Activated CD4-positive, CD25-positive, alpha-beta regulatory T cell treated with anti-CD3 and anti-CD28 coated beads, Interleukin-2, amount 50 U/mL, for 16 hours (primary cell): ENCODE measurements around the gene ZNF814.
"Not testable (repeated sequence)": the region's sequence is repeated elsewhere in the genome, so short reads cannot be mapped to it uniquely, and the experiment has no call there.

Experiments
- DNase-seq: peaks from one replicate; pipeline ENCODE4 v3.0.0-alpha.2; 2020; ENCODE audit warnings: low read depth, low spot score

Gene ZNF814

DNA sequence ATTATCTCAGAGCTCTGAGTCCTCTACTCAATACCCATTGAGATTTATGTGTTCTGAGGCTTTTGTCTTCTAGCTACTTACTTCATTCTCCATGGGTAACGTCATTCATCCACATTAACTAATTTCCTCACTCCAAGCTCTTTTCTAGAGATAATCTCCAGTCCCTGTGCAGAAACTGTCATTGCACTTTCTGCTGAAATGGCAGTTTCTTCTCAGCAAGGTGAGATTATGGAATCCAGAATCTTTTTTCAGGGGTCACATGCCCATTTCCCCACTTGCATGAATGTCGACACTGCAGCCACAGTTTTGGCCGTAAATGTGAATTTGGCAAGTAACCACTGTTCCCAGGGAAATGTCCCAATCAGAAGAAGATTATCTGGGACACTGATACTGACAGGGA, 26.5 kb downstream of the ZNF814 start:
- not testable (repeated sequence) for DNase-seq

DNA sequence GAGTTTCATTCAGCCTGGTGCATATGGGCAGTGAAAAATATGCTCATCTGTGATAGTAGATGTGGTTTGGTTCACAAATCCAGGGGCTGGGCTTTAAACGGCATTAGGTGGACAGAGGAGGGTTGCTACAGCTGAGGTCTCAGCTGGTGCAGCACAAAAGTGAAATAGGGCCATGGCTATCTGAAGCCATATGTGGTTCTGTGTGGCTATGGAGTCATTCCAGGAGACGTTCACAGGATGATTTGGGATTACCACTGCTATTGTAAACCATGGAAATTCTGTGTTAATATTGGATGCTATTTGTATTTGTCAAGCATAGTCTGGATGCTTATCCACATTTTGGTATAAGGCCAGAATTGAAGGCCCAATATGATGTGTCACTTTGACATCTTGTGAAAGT, 34.7 kb downstream of the ZNF814 start:
- DNase-seq = not testable (repeated sequence)

DNA sequence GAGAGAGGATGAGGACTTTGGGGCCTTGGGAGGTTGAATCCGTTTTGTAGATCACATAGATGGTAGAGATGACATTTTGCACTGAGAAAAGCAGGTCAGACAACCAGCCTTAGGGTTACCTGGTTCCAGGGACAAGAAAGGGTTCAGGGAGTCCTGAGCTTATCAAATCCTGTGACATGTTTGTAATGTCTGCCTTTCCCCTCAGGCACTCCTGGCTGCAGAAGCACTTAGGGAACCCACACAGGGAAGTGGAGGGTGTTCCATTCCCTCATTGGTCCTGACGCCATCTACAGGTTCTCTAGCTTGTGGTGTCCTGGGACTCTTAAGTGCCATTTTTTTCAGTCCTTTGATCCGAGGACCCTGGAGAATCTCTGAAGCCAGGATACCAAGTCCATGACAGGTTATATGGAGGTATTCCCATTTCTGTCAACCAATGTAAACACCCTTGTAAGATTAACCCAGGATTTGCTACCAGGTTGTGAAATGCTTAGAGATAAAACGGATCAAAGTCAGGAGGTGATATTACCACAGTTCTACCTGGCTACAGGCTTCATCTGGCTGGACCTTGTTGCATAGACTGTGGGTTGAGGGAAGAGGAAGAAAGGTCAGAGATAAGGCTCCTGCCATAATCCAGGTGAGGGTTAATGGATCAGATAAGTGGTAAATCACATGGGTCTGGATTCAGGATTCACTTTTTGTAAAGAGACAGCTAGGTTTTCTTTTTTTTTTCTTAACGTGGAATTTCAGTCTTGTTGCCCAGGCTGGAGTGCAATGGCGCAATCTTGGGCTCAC, 36.8 kb downstream of the ZNF814 start:
- DNase-seq = not testable (repeated sequence)

DNA sequence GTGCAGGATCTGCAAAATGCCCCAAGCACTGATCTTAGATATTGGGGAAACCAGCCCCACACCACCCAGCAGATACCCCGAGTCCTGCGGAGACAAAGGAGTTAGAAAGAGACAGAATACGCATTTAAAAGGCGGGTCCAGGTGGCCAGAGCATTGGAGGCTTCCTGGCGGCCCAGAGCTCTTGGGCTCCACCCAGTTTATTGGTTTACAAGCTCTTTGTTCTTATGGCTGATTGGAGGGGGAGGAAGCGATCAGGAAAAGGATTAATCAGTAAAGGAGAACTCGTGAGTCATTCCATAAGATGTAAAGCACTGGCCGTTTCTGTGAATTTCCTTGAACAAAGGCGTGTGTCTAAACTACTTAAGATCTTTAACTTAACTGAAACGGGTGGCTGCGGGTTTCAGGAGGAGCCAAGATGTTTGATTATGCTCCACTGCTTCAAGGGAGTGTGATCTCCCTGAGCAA, 38.3 kb downstream of the ZNF814 start:
- DNase-seq = no peak

DNA sequence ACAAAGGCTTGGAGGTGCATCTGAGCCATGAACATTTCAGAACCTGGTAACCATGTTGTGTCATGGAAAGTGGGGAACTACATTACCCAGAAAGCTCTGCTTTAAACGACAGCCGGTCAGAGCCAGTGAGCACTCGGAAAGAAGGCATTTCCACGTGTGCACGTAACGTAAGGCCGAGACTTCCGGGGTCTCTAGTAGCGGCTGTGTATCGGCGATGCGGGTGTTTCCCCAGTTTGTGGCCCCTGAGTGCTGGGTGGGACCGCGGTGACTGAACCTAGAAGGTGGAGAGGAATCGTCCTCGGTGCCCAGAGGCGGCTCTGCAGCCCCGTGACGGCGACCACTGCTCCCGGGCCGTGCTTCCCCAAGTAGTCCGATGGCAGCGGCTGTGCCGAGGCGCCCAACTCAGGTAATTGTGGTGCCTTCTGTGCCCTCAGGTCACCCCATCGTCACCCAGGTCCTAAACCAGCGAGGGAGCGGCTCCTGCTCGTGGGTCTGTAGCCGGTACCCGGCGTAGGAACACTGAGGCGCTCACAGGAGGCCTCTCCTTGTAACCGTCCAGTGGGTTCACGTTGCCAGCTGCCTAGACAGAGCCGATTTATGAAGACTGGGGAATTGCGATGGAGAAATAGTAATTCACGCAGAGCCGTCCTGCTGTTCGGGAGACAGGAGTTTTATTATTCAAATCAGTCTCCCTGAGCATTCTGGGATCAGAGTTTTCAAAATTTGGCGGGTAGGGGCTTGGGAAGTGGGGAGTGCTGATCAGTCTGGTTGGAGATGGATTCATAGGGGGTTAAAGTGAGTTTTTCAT, 39.0 kb downstream of the ZNF814 start, which contains the start of gene ZNF587:
Gene ZNF587 (plus strand): TSS at position 194 of the 808 bp plus-strand sequence. CDS start 180 bp downstream, at position 374.
- DNase-seq = peak; percentile 63

DNA sequence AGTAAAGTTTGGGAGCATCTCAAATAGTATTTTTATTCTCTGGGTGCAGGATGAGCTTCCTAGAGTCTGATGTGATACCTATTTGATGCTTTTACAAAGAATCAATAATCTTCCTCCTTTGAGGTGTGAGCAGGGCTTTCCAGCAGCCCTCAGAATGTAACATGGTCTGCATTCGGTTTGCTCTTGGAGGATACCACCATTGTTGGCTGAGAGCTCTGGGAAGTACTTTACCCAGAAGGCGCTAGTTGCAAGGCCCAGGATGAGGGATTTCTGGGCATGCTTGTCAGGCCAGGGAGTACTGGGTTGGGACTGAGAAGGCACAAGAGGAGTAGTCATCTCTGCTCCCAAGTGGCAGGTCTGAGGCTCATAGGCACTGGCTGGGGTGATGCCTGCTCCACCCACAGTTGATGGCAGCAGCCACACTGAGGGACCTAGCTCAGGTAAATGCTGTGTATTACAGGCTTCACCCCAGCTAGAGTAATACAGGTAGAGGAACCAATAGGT, 39.6 kb downstream of the ZNF814 start:
- not testable (repeated sequence) for DNase-seq

DNA sequence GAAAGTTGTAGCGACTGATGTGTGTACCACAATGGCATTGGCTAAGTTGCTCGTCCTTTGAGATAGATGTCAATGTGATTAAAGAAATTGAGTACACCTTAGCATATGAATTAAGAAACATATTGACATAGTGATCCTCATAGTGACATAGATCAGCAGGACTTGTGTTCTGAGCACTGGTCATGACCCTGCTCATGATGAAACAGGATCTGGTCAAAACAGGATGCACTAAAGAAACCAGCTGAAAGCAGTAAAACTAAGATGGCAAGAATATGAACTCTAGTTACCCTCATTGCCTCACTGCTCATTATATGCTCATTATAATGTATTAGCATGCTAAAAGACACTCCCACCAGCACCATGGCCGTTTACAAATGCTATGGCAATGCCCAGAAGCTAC, 41.7 kb downstream of the ZNF814 start:
- not testable (repeated sequence) for DNase-seq

DNA sequence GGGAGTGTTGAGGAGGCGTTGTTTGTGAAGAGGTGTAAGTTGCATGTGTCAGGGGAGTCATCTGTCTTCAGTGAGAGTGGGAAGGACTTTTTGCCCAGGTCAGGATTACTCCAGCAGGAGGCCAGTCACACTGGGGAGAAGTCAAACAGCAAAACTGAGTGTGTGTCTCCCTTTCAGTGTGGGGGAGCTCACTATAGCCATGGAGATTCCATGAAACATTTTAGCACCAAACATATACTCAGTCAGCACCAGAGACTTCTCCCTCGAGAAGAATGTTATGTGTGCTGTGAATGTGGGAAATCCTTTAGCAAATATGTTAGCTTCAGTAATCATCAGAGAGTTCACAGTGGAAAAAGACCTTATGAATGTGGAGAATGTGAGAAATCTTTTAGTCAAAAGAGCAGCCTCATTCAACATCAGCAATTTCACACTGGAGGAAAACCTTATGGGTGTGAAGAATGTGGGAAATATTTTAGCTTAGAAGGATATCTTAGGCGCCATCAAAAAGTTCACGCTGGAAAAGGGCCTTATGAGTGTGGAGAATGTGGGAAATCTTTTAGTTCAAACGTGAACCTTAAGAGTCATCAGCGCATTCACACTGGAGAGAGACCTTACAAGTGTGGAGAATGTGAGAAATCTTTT, 47.6 kb downstream of the ZNF814 start:
- no peak for DNase-seq

DNA sequence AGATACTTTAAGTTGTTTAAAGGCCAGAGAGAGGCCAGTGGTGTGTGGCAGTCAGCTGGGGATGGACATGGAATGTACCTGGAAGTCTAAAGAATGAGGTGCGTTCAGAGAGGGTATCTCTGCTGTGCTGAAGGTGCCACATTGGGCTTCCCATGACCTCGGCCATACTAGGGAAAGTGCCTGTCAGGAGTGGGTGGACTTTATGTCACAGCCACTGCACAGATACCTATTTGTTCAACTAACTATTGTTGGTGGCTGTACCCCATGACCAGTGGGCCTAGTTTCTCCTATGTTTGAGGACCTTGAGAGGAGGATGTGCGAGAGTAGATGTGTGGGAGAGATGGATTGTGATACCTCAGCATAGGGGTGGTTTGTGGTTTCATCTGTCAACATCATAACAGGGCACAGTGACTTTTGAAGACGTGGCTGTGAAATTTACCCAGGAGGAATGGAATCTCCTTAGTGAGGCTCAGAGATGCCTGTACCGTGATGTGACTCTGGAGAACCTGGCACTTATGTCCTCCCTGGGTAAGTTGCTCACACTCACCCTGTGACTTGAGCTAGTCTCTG, 50.1 kb downstream of the ZNF814 start:
- not testable (repeated sequence) for DNase-seq

DNA sequence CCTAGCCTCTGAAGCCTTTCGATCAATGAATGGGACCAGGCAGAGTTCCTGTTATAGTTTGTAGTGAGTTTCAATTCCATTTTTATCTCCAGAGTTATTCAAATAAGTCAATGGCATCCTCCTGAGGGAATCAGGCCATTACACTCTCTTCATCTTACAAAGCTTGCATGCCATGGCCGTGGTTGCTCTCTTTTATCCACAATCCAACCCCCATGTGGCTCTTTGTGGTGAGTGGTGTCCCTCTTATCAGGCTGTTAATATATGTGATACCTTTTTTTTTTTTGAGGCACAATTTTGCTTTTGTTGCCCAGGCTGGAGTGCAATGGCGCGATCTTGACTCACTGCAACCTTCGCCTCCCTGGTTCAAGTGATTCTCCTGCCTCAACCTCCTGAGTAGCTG, 51.8 kb downstream of the ZNF814 start:
- not testable (repeated sequence) for DNase-seq

DNA sequence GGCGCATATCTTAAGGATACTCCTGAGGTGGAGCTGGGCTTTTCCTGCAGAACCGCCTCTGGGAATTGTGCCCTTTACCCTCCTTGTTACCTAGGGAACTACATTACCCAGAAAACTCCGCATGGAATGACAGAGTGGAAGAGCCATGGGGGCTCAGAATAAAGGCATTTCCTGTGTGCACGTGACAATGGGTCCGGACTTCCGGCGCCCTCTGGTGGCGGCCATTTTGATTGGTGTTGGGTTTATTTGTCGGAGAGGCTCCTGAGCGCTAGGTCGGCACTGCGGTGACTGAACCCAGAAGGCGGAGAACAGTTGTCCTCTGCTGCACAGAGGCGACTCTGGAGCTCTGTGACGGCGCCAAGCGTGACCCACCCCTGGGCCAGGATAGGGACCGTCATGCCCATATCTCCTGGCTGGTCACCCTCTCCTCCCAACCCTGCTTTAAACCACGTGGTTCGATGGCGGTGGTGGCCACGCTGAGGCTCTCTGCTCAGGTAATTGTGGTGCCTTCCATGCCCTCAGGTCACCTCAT, 58.7 kb downstream of the ZNF814 start, which contains the start of gene ZNF587B:
Gene ZNF587B (plus strand): TSS at position 229 of the 532 bp plus-strand sequence. CDS start 230 bp downstream, at position 459.
- no peak for DNase-seq

DNA sequence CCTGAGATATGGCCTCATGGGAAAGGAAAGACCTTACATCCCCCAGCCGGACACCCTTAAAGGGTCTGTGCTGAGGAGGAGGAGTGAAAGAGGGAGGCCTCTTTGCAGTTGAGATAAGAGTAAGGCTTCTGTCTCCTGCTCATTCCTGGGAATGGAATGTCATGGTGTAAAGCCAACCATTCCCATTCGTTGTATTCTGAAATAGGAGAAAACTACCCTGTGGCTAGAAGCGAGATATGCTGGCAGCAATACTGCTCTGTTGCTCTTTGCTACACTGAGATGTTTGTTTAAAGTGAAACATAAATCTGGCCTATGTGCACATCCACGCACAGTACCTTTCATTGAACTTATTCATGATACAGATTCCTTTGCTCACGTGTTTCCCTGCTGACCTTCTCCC, 59.5 kb downstream of the ZNF814 start:
- DNase-seq = no peak

DNA sequence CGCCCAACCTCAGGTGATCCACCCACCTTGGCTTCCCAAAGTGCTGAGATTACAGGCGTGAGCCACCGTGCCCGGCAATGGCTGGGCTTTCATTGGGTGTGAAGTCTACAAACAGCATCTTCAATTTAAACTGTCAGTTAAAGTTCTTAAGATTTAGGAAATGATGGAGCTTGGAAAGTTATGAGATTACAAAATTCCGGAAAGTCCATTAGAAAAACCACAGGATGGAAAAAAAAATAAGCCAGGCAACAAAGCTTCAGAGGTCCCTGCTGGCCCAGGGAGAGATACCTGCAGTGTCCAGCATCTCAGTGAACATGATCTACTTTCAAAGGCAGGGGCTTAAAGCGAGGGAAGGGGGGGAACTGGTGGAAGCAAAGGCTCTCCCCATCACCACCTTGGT, 63.3 kb downstream of the ZNF814 start:
- DNase-seq = no peak

DNA sequence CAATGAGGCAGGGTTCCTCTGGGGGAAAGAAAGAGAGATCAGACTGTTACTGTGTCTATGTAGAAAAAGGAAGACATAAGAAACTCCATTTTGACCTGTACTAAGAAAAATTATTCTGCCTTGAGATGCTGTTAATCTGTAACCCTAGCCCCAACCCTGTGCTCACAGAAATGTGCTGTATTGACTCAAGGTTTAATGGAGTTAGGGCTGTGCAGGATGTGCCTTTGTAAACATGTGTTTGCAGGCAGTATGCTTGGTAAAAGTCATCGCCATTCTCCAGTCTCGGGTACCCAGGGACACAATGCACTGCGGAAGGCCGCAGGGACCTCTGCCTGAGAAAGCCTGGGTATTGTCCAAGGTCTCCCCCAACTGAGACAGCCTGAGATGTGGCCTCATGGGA, 65.2 kb downstream of the ZNF814 start:
- DNase-seq = not testable (repeated sequence)

DNA sequence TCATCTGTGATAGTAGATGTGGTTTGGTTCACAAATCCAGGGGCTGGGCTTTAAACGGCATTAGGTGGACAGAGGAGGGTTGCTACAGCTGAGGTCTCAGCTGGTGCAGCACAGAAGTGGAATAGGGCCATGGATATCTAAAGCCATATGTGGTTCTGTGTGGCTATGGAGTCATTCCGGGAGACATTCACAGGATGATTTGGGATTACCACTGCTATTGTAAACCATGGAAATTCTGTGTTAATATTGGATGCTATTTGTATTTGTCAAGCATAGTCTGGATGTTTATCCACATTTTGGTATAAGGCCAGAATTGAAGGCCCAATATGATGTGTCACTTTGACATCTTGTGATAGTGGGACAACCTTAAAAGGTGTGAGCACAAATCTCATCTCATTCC, 65.7 kb downstream of the ZNF814 start:
- DNase-seq = not testable (repeated sequence)

DNA sequence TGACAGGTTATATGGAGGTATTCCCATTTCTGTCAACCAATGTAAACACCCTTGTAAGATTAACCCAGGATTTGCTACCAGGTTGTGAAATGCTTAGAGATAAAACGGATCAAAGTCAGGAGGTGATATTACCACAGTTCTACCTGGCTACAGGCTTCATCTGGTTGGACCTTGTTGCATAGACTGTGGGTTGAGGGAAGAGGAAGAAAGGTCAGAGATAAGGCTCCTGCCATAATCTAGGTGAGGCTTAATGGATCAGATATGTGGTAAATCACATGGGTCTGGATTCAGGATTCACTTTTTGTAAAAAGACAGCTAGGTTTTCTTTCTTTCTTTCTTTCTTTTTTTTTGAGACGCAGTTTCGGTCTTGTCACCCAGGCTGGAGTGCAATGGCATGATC, 67.3 kb downstream of the ZNF814 start:
- DNase-seq = not testable (repeated sequence)

DNA sequence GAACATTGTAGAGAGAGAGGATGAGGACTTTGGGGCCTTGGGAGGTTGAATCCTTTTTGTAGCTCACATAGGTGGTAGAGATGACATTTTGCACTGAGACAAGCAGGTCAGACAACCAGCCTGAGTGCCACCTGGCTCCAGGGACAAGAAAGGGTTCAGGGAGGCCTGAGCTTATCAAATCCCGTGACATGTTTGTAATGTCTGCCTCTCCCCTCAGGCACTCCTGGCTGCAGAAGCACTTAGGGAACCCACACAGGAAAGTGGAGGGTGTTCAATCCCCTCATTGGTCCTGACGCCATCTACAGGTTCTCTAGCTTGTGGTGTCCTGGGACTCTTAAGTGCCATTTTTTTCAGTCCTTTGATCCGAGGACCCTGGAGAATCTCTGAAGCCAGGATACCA, 67.7 kb downstream of the ZNF814 start:
- DNase-seq = not testable (repeated sequence)

DNA sequence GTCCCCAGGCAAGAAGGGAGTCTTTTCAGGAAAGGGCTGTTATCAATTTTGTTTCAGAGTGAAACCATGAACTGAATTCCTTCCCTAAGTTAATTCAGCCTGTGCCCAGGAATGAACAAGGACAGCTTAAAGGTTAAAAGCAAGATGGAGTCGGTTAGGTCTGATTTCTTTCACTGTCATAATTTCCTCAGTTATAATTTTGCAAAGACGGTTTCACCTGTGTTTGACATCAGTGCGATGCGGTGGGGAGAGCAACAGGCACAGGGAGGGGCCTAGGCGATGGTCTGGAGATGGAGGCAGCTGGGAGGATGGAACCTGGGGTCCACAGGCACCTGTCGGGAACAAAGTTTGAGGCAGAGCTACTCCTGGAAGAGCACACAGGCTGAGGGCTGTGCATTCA, 68.2 kb downstream of the ZNF814 start:
- DNase-seq = no peak

DNA sequence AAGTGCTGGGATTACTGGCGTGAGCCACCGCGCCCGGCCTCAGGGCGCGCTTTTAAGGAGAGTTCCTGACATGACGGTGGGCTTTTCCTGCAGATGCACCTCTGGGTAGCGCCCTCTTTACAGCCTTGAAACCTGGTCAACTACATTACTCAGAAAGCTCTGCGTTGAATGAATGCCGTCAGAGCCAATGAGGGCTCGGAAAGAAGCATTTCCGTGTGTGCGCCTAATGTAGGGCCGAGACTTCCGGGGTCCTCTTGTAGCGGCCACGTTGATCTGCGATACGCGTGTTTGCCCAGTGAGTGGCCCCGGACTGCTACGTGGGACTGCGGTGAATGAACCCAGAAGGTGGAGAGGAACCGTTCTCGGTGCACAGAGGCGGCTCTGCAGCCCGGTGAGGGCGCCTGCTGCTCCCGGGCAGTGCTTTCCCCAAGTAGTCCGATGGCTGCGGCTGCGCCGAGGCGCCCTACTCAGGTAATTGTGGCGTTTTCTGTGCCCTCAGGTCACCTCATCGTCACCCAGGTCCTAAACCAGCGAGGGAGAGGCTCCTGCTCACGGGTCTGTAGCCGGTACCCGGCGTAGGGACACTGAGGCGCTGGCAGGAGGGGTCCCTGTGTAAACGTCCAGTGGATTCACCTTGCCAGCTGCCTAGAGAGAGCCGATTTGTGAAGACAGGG, 69.2 kb downstream of the ZNF814 start:
- peak; percentile 68 for DNase-seq

DNA sequence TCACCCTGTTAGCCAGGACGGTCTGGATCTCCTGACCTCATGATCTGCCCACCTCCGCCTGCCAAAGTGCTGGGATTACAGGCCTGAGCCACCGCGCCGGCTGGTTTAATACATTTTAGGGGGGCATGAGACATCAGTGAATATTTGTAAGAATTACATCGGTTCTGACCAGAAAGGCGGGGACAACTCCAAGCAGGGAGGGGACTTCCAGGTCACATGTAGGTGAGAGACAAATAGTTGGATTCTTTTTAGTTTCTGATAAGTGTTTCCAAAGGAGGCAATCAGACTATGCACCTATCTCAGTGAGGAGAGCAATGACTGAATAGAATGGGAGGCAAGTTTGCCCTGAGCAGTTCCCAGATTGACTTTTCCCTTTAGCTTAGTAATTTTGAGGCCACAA, 70.5 kb downstream of the ZNF814 start:
- DNase-seq = no peak

DNA sequence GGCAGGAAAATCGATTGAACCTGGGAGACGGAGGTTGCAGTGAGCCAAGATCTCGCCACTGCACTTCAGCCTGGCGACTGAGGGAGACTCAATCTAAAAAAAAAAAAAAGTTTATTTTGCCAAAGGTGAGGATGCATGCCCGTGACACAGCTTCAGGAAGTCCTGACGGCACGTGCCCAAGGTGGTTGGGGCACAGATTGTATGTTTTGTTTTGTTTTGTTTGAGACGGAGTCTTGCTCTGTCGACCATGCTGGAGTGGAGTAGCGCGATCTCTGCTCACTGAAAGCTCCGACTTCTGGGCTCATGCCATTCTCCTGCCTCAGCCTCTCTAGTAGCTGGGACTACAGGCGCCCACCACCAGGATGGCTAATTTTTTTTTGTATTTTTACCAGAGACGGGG, 70.9 kb downstream of the ZNF814 start:
- DNase-seq = no peak
